GM12864 (cell line): ENCODE results near the gene GSTM1.
A peak's percentile ranks its signal among the peaks of the same experiment; 100 is the strongest.

Experiments
- DNase-seq: peaks from one replicate; pipeline ENCODE4 v3.0.0-alpha.2; 2011; ENCODE audit warnings: low read depth
- H3K4me3 ChIP-seq: 2 replicates; pipeline ENCODE4 v1.5.1; 2011; ENCODE audit warnings: mild to moderate bottlenecking, low read depth, low read length, control low read depth
- TF ChIP-seq, protein P1 (sequence below): IDR thresholded peaks from 2 replicates; pipeline ENCODE4 v1.5.1; 2011; ENCODE audit warnings: low read depth, mild to moderate bottlenecking, moderate library complexity, low read length, control low read depth, inconsistent platforms; ENCODE audit errors: missing control alignments

GSTM1 gene

GRCh38 chr1:109728870-109729269 lies 41.3 kb downstream of the GSTM1 start:
- DNase-seq = no peak
- H3K4me3 ChIP-seq = no peak overlapping the region
- TF ChIP-seq, protein P1, sequence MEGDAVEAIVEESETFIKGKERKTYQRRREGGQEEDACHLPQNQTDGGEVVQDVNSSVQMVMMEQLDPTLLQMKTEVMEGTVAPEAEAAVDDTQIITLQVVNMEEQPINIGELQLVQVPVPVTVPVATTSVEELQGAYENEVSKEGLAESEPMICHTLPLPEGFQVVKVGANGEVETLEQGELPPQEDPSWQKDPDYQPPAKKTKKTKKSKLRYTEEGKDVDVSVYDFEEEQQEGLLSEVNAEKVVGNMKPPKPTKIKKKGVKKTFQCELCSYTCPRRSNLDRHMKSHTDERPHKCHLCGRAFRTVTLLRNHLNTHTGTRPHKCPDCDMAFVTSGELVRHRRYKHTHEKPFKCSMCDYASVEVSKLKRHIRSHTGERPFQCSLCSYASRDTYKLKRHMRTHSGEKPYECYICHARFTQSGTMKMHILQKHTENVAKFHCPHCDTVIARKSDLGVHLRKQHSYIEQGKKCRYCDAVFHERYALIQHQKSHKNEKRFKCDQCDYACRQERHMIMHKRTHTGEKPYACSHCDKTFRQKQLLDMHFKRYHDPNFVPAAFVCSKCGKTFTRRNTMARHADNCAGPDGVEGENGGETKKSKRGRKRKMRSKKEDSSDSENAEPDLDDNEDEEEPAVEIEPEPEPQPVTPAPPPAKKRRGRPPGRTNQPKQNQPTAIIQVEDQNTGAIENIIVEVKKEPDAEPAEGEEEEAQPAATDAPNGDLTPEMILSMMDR = no peak

- no peak for DNase-seq
- no peak overlapping the region for H3K4me3 ChIP-seq
- TF ChIP-seq, protein P1 = no peak
Measured at GRCh38 chr1:109730666-109731065, 43.0 kb downstream of the GSTM1 start.

DNA sequence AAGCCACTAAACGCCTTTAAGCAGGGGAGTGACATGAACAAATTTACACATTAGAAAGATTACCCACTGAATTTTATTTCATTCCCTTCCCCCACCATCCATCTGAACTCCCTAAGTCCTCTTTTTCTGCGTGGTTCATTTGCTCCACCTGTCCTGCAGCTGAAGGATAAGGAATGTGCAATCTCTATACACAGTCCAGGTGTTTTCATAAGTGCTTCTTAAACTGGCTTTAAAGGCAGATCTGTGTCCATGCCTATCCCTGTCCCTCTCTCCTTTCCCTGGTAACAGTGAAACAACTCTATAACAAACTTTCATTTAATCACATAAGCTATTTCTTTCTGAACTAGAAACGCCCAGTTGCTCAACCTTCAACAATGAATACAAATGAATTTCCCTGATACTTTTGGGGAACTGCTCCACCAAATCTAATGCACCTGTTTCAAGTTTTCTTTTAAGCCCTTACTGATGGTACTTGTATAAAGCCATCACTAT lies 44.8 kb downstream of the GSTM1 start:
- TF ChIP-seq, protein P1 = no peak
- no peak overlapping the region for H3K4me3 ChIP-seq
- DNase-seq = no peak

DNA sequence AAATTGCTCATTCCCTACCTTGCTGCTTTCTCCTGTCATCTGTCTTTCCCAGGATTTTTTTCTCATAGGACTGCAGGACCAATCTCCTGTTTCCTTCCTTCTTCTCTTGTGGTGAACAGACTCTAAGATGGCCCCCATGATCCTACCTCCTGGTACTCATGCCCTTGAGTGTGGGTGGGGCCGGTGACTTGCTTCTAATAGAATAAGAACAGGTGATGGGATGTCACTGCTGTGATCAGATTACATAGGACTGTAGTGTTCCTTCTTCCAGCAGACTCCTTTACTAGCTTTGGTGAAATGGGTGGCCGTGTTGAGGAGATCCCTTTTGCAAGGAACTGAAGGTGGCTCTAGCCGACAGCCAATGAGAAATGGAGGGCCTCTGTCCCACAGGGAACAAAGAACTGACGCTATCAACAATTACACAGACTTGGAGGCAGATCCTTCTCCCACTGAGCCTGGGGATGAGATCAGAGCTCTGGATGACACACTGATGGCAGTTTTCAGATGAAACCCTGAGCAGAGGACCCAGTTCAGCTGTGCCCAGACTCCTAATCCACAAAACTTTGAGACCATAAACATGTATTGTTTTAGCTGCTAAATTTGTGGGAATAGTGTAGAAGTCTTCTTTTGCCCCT lies 45.7 kb downstream of the GSTM1 start:
- DNase-seq = no peak
- TF ChIP-seq, protein P1 = no peak
- H3K4me3 ChIP-seq = no peak overlapping the region

GRCh38 chr1:109739738-109740614 lies 52.4 kb downstream of the GSTM1 start:
- peak; percentile 7 for DNase-seq
- peak overlapping the region; percentile 56 for H3K4me3 ChIP-seq
- TF ChIP-seq, protein P1 = no peak

DNA sequence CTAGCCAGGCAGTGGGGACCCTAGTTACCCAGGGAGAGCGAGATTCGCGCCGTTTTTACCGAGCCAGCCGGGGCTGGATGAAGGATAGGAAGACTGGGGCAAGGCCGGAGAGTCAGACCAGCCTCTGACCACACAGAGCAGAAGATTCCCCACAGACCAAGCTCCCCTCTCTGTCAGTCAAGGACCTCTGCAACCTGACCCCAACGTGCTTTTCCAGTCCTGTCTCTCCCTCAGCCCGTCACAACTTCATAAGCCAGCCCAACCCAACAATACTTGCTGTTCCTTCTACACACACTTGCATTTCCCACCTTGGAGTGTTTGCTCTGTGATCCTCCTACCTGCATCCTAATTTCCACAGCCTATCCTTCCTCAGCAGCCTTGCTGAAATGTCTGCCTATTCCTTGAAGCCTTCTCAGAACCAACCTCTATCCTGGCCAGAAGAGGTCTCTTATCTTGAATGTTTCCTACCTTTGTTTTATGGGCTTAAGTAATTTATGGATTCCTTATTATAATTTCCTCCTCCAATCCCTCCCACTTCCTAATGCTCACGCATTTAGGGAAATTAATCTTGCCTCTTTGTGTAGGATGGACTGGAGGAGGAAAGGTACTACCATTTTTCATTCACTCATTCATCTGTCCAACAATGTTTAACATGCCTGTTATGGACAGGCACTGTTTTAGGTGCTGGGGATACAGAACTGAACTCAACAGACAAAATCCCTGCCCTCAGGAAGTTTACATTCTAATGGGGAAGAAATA lies 53.2 kb downstream of the GSTM1 start, which contains the start of gene GSTM3:
Gene GSTM3 (minus strand): TSS at position 424 of the 759 bp plus-strand sequence. CDS start 751 bp downstream, outside the sequence.
- TF ChIP-seq, protein P1 = no peak
- peak within 1 kb of the TSS; percentile 56 for H3K4me3 ChIP-seq
- no peak for DNase-seq
